ENCODE data around the gene MUC12. TPM values are rescaled to one million over a fixed set of nuclear protein-coding genes. Genes with fewer than 3 reads are reported as not detected.
A peak's percentile ranks its signal among the peaks of the same experiment; 100 is the strongest.

The MUC12 gene
- total and polyA plus RNA-seq, 2 of the 8 experiments (the other 6 are each of a cell fraction or from before 2014, with no cell fraction given), result 7.7 to 16.2 TPM

DNA sequence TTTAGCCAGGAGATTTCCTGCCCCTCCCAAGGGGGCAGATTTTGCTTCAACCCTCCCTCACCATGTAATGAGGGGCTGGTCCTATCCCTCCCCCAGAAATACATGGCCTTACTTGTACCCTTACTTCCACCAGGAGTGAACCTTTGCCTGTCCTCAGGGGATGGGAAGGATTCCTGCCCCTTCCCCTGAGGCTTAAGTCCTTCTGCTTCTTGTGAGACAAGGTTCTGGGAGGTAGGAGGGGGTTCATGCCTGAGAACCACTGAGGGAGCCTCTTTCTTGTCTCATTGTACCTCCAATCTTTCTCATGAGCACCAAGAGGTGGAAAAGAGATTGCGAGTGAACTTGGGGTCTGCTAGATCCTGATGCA is 39.6 kb upstream of the MUC12 start:
- no peaks in the 10 kb centered on the region for H3K79me1 ChIP-seq (ENCODE audit: low read depth, low read length)
- 80% methylated on average over 1 of the region's 1 CpG; no CpG with 5 or more reads in 1 of the 2 experiments for WGBS, 2 experiments (ENCODE audit: extremely low coverage in 1 of 2, insufficient coverage in 1 of 2, insufficient read length in 1 of 2, insufficient replicate concordance in 2 of 2, low coverage in 1 of 2, low lambda C conversion rate in 2 of 2, missing lambda C conversion rate in 1 of 2)
- TF ChIP-seq E2F6 (IDR thresholded peaks at IDR 0.05) (0 out of 2 replicates have a peak, but pooled peaks have one; percentile 2), RBBP5 (IDR thresholded peaks at IDR 0.05; ENCODE audit: borderline replicate concordance, low read depth, low read length) (peak; percentile 84; the same call in 1 of the 2 replicates), POLR2A (IDR thresholded peaks at IDR 0.05; ENCODE audit: control extremely low read depth in 1 of 2, low read depth in 2 of 2, low read length in 2 of 2) (0 out of 3 replicates have a peak, but pooled peaks of 1 of the 2 experiments have one; percentile 9), MAFK (IDR thresholded peaks at IDR 0.05; ENCODE audit: low read depth, low read length) (no peak)
- TF ChIP-seq, protein P1, sequence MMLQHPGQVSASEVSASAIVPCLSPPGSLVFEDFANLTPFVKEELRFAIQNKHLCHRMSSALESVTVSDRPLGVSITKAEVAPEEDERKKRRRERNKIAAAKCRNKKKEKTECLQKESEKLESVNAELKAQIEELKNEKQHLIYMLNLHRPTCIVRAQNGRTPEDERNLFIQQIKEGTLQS (IDR thresholded peaks at IDR 0.05; ENCODE audit: insufficient read depth, low read depth, low read length), result no peak
- H4K5ac ChIP-seq (ENCODE audit: insufficient read length, low read depth, low read length), result peak overlapping the region; percentile 66
- peaks cover 3 to 10% of the 10 kb centered on the region in 2 experiments; a peak in 3 of 4 replicates for H3K9me3 ChIP-seq (ENCODE audit: insufficient read depth in 2 of 2, low read depth in 1 of 2, low read length in 1 of 2)
- peak overlapping the region; percentile 77 for H2BK20ac ChIP-seq (ENCODE audit: low read length)
- no peaks in the 10 kb centered on the region for H3K27me3 ChIP-seq (replicated peaks in 1 of 4; ENCODE audit: control insufficient read depth in 3 of 4, extremely low read depth in 1 of 4, insufficient read depth in 3 of 4, low read length in 3 of 4)
- H3K4me3 ChIP-seq (ENCODE audit: extremely low read depth in 1 of 4, insufficient read depth in 2 of 4, low read depth in 3 of 4, low read length in 4 of 4), result no peak overlapping the region
- H4K91ac ChIP-seq (replicated peaks; ENCODE audit: insufficient read length, low read length), result peak overlapping the region; percentile 97
- H3K9ac ChIP-seq (replicated peaks in 1 of 4; ENCODE audit: extremely low read depth in 1 of 4, low read depth in 3 of 4, low read length in 3 of 4), result peak overlapping the region in 2 of 4 experiments; percentile 15 to 31; a peak in 4 of 7 replicates
- no peak for FAIRE-seq
- H3K27ac ChIP-seq (ENCODE audit: low read depth, low read length), result peak overlapping the region; percentile 58; the same call in 1 of the 2 replicates
- H3K4me1 ChIP-seq (replicated peaks in 1 of 4; ENCODE audit: control insufficient read depth in 3 of 4, insufficient read depth in 4 of 4, low read length in 3 of 4), result peaks cover 7 to 14% (median 11%) of the 10 kb centered on the region in 4 experiments
- no peaks in the 10 kb centered on the region for H3K23me2 ChIP-seq (ENCODE audit: low read depth, low read length)
- no peak overlapping the region for H2AFZ ChIP-seq (ENCODE audit: low read length)
- peak overlapping the region; percentile 77 for H2BK120ac ChIP-seq (replicated peaks; ENCODE audit: low read depth, low read length)
- no peak for DNase-seq (ENCODE audit: low read depth in 1 of 2, low spot score in 2 of 2)
- H3K18ac ChIP-seq (ENCODE audit: extremely low read depth, low read length), result peak overlapping the region; percentile 89; the same call in 1 of the 2 replicates
- H3K14ac ChIP-seq (ENCODE audit: insufficient read length), result peak overlapping the region; percentile 8
- H3K4ac ChIP-seq (replicated peaks; ENCODE audit: insufficient read length, low read depth, low read length), result peak overlapping the region; percentile 70
- no peak overlapping the region for H3K23ac ChIP-seq (ENCODE audit: insufficient read length)
- H3K56ac ChIP-seq (replicated peaks; ENCODE audit: insufficient read length, low read depth, low read length), result peak overlapping the region; percentile 13
- CTCF ChIA-PET (ENCODE audit: partially characterized antibody), result no interaction called here
- no peak overlapping the region for H4K8ac ChIP-seq (ENCODE audit: extremely low read depth, insufficient read depth, low read length)
- no peak overlapping the region; the same call in 1 of the 2 replicates for H2BK15ac ChIP-seq (ENCODE audit: low read length)
- no peaks in the 10 kb centered on the region for H4K20me1 ChIP-seq (replicated peaks in 1 of 2; ENCODE audit: control insufficient read depth in 1 of 2, insufficient read depth in 2 of 2, low read length in 2 of 2)
- no peaks in the 10 kb centered on the region for H3K79me2 ChIP-seq (ENCODE audit: control insufficient read depth in 1 of 2, insufficient read depth in 2 of 2, low read length in 2 of 2)
- peak overlapping the region; percentile 48 to 64 for H3K4me2 ChIP-seq (ENCODE audit: insufficient read depth in 1 of 2, low read depth in 2 of 2, low read length in 2 of 2)
- H2BK5ac ChIP-seq (ENCODE audit: low read depth, low read length), result peak overlapping the region; percentile 82; the same call in 1 of the 2 replicates
- H2AK5ac ChIP-seq (ENCODE audit: low read depth, low read length), result peak overlapping the region; percentile 58
- POLR2A ChIA-PET (ENCODE audit: partially characterized antibody), result interaction anchor here (1.6 kb wide), 1 partner anchor 20 kb away, joined by 5 read pairs; the partner anchor contains the start of gene MUC3A
- H2BK12ac ChIP-seq (ENCODE audit: low read depth, low read length), result peak overlapping the region; percentile 82
- no peaks in the 10 kb centered on the region for H3K36me3 ChIP-seq (ENCODE audit: control insufficient read depth in 2 of 4, insufficient read depth in 4 of 4, low read length in 3 of 4)
